22Rv1 (cell line): ENCODE results near the gene TMEM51.

Experiments
- ZFX ChIP-seq: fragments of 450-650 bp; IDR thresholded peaks from 2 replicates; pipeline ENCODE4 v1.6.1; 2017; ENCODE audit warnings: antibody characterized with exemption, borderline replicate concordance
- TF ChIP-seq, protein P1 (sequence below): fragments of 450-650 bp; IDR thresholded peaks from 2 replicates; pipeline ENCODE4 v1.5.1; 2017; ENCODE audit warnings: mild to moderate bottlenecking

DNA sequence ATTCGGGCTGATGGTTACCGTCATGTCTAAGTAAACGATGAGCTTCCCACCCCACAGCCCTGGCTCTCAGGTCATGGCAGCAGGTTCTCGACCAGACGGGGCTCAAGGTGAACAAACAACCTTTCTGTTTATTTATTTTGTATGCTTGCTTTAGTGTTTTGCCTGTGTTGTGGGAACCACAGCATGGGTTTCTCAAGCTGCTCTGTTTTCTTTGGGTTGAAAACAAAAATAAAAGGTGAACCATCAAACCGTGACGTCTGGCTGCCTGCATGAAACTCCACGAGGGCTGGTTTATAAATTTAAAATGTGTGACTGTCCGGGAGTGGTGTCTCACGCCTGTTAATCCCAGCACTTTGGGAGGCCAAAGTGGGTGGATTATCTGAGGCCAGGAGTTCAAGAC, 28.0 kb downstream of the TMEM51 start:
- TF ChIP-seq, protein P1, sequence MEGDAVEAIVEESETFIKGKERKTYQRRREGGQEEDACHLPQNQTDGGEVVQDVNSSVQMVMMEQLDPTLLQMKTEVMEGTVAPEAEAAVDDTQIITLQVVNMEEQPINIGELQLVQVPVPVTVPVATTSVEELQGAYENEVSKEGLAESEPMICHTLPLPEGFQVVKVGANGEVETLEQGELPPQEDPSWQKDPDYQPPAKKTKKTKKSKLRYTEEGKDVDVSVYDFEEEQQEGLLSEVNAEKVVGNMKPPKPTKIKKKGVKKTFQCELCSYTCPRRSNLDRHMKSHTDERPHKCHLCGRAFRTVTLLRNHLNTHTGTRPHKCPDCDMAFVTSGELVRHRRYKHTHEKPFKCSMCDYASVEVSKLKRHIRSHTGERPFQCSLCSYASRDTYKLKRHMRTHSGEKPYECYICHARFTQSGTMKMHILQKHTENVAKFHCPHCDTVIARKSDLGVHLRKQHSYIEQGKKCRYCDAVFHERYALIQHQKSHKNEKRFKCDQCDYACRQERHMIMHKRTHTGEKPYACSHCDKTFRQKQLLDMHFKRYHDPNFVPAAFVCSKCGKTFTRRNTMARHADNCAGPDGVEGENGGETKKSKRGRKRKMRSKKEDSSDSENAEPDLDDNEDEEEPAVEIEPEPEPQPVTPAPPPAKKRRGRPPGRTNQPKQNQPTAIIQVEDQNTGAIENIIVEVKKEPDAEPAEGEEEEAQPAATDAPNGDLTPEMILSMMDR = no peak
- TF ChIP-seq ZFX = no peak
